Neural progenitor cell (in vitro differentiated cells): ENCODE results near the gene ZNF878. TPM values are rescaled to one million over a fixed set of nuclear protein-coding genes. Genes with fewer than 3 reads are reported as not detected.

Experiments
- DNase-seq: peaks from one replicate; pipeline ENCODE4 v3.0.0-alpha.2; 2016; ENCODE audit warnings: low spot score
- H2AFZ ChIP-seq: fragments of 200-600 bp; sonication (generic); replicated peaks from 2 replicates; pipeline ENCODE4 v1.6.1; 2016; ENCODE audit warnings: antibody characterized with exemption
- H3F3A ChIP-seq: fragments of 200-600 bp; sonication (generic); 2 replicates; pipeline ENCODE4 v1.6.1; 2016; ENCODE audit warnings: antibody characterized with exemption, low read depth
- H3K27ac ChIP-seq: fragments of 200-600 bp; sonication (generic); 2 replicates; pipeline ENCODE4 v1.5.1; 2016; ENCODE audit warnings: mild to moderate bottlenecking
- H3K27me3 ChIP-seq: fragments of 200-600 bp; sonication (generic); 2 replicates; pipeline ENCODE4 v1.6.1; 2016; ENCODE audit warnings: mild to moderate bottlenecking, moderate library complexity
- H3K36me3 ChIP-seq: fragments of 200-600 bp; sonication (generic); 2 replicates; pipeline ENCODE4 v1.5.1; 2016
- H3K4me1 ChIP-seq: fragments of 200-600 bp; sonication (generic); 2 replicates; pipeline ENCODE4 v1.6.1; 2016; ENCODE audit warnings: mixed run types
- H3K4me2 ChIP-seq: fragments of 200-600 bp; sonication (generic); 2 replicates; pipeline ENCODE4 v1.6.1; 2016
- H3K4me3 ChIP-seq: fragments of 200-600 bp; sonication (generic); 2 replicates; pipeline ENCODE4 v1.5.1; 2016
- H3K79me2 ChIP-seq: fragments of 200-600 bp; sonication (generic); 2 replicates; pipeline ENCODE4 v1.6.1; 2016; ENCODE audit warnings: low read depth
- H3K9ac ChIP-seq: fragments of 200-600 bp; sonication (generic); 2 replicates; pipeline ENCODE4 v1.6.1; 2016
- H3K9me3 ChIP-seq: fragments of 200-600 bp; sonication (generic); 2 replicates; pipeline ENCODE4 v1.5.1; 2016; ENCODE audit warnings: low read depth
- H4K20me1 ChIP-seq: fragments of 200-600 bp; sonication (generic); 2 replicates; pipeline ENCODE4 v1.6.1; 2016; ENCODE audit warnings: low read depth
- H3K27ac Mint-ChIP-seq: 3 replicates; pipeline ENCODE4 v1.8.0; 2021; ENCODE audit warnings: mixed read lengths
- H3K27me3 Mint-ChIP-seq: 2 replicates; pipeline ENCODE4 v1.8.0; 2022; ENCODE audit warnings: low read depth, mild to moderate bottlenecking, inconsistent platforms, moderate library complexity, mixed read lengths; ENCODE audit not compliant: insufficient read depth
- H3K36me3 Mint-ChIP-seq: 3 replicates; pipeline ENCODE4 v1.8.0; 2021; ENCODE audit warnings: mixed read lengths
- H3K4me1 Mint-ChIP-seq: 3 replicates; pipeline ENCODE4 v1.8.0; 2021; ENCODE audit warnings: mixed read lengths
- H3K4me3 Mint-ChIP-seq: 3 replicates; pipeline ENCODE4 v1.8.0; 2021; ENCODE audit warnings: mild to moderate bottlenecking, moderate library complexity, mixed read lengths
- H3K9me3 Mint-ChIP-seq: 3 replicates; pipeline ENCODE4 v1.8.0; 2020; ENCODE audit warnings: mixed read lengths
- CTCF ChIP-seq: fragments of 200-600 bp; sonication (generic); IDR thresholded peaks from 2 replicates; pipeline ENCODE4 v1.5.1; 2017; ENCODE audit warnings: antibody characterized with exemption, mild to moderate bottlenecking
- EZH2 ChIP-seq: fragments of 200-600 bp; sonication (generic); IDR thresholded peaks from 2 replicates; pipeline ENCODE4 v1.6.1; 2017; ENCODE audit warnings: antibody characterized with exemption, mild to moderate bottlenecking, moderate library complexity
- EZH2phosphoT487 ChIP-seq: fragments of 200-600 bp; sonication (generic); IDR thresholded peaks from 2 replicates; pipeline ENCODE4 v1.6.1; 2017; ENCODE audit warnings: antibody characterized with exemption
- total RNA-seq: library from RNA; depleted of rRNA; stranded (reverse); fragments of >200 nt; gene quantifications from 2 replicates; pipeline ENCODE4 v1.2.3, GENCODE V29; 2015; ENCODE audit warnings: low replicate concordance

ZNF878 gene
- 2.6 and 3.0 TPM in 2 replicates for total RNA-seq

- Histone ChIP-seq H3K27me3 (peaks cover 19% of the 10 kb centered on the region), H3K9me3 (no peaks in the 10 kb centered on the region), H4K20me1 (no peaks in the 10 kb centered on the region), H3F3A (peaks cover 9% of the 10 kb centered on the region), H3K9ac (peak within 1 kb of the TSS; percentile 36), H3K27ac (peak within 1 kb of the TSS; percentile 87), H3K36me3 (no peaks in the 10 kb centered on the region), H3K4me1 (peaks cover 3% of the 10 kb centered on the region), H3K79me2 (peaks cover 4% of the 10 kb centered on the region), H3K4me3 (peak within 1 kb of the TSS; percentile 79), H2AFZ (peak within 1 kb of the TSS; percentile 75), H3K4me2 (peak within 1 kb of the TSS; percentile 92)
- Mint-ChIP-seq H3K9me3 (peaks cover 33% of the 10 kb centered on the region), H3K4me3 (peak within 1 kb of the TSS; percentile 95), H3K27me3 (peaks cover 13% of the 10 kb centered on the region), H3K4me1 (peaks cover 5% of the 10 kb centered on the region), H3K27ac (peak within 1 kb of the TSS; percentile 33), H3K36me3 (peaks cover 11% of the 10 kb centered on the region)
- peak; percentile 99 for DNase-seq
- peak; percentile 40 for TF ChIP-seq CTCF
- TF ChIP-seq EZH2phosphoT487: no peak
- TF ChIP-seq EZH2: no peak
Observed at GRCh38 chr19:12052497-12053169, at the start of gene ZNF878. Gene ZNF878, minus strand, starts transcription at chr19:12052961. Its CDS starts 160 bp downstream, at chr19:12052801.

GRCh38 chr19:12098040-12098439 is 45.3 kb upstream of the ZNF878 start:
- Mint-ChIP-seq H3K27ac (no peak overlapping the region), H3K4me3 (no peak overlapping the region), H3K4me1 (no peaks in the 10 kb centered on the region), H3K9me3 (peaks cover 64% of the 10 kb centered on the region), H3K36me3 (peaks cover 36% of the 10 kb centered on the region), H3K27me3 (no peaks in the 10 kb centered on the region)
- Histone ChIP-seq H3K36me3 (peaks cover 42% of the 10 kb centered on the region), H3K4me1 (no peaks in the 10 kb centered on the region), H2AFZ (no peak overlapping the region), H3K27ac (no peak overlapping the region), H3K4me3 (no peak overlapping the region), H3K79me2 (peaks cover 97% of the 10 kb centered on the region), H3F3A (no peaks in the 10 kb centered on the region), H3K9ac (no peak overlapping the region), H3K4me2 (no peak overlapping the region), H3K27me3 (no peaks in the 10 kb centered on the region), H4K20me1 (no peaks in the 10 kb centered on the region), H3K9me3 (peaks cover 24% of the 10 kb centered on the region)
- DNase-seq: no peak
- no peak for TF ChIP-seq EZH2
- TF ChIP-seq EZH2phosphoT487: no peak
- no peak for TF ChIP-seq CTCF

- Mint-ChIP-seq H3K27ac (no peak overlapping the region), H3K4me3 (no peak overlapping the region), H3K4me1 (no peaks in the 10 kb centered on the region), H3K36me3 (peaks cover 28% of the 10 kb centered on the region), H3K9me3 (peaks cover 66% of the 10 kb centered on the region), H3K27me3 (no peaks in the 10 kb centered on the region)
- Histone ChIP-seq H3K9ac (no peak overlapping the region), H3K4me1 (no peaks in the 10 kb centered on the region), H2AFZ (no peak overlapping the region), H4K20me1 (no peaks in the 10 kb centered on the region), H3K4me2 (no peak overlapping the region), H3K4me3 (no peak overlapping the region), H3K36me3 (peaks cover 42% of the 10 kb centered on the region), H3K27ac (no peak overlapping the region), H3K27me3 (no peaks in the 10 kb centered on the region), H3K79me2 (peaks cover 75% of the 10 kb centered on the region), H3K9me3 (peaks cover 20% of the 10 kb centered on the region), H3F3A (peaks cover 21% of the 10 kb centered on the region)
- TF ChIP-seq EZH2phosphoT487 (no peak), CTCF (no peak), EZH2 (no peak)
- DNase-seq: no peak
Observed at GRCh38 chr19:12095111-12095790, 42.5 kb upstream of the ZNF878 start.
